HUDEP-2 (cell line): ENCODE measurements around the gene SNED1.

ENCODE experiments used
- DNase-seq, 76 experiments: peaks; one replicate each; lab custom pipeline; 2025; ENCODE audit not compliant: unreplicated experiment in 76 of 76; lab: John Stamatoyannopoulos, UW

The SNED1 gene

DNA sequence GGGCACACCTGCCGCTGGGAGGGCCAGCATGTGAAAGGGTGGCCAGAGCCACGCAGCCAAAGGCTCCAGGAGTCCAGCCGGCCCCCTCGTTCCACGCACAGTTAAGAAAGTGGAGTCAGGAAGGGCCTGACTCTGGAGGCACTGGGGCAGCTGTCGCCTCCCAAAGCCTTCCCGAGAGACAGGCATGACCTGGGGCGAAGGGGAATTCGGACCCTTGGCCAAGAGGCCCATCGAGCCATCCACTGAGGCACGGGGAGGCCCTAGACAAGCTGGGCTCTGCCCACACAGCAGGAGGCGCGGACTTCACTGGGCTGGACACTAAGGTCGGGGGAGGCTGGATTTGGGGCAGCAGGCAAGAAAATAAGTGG lies 38.5 kb upstream of the SNED1 start:
- no peak for DNase-seq

DNA sequence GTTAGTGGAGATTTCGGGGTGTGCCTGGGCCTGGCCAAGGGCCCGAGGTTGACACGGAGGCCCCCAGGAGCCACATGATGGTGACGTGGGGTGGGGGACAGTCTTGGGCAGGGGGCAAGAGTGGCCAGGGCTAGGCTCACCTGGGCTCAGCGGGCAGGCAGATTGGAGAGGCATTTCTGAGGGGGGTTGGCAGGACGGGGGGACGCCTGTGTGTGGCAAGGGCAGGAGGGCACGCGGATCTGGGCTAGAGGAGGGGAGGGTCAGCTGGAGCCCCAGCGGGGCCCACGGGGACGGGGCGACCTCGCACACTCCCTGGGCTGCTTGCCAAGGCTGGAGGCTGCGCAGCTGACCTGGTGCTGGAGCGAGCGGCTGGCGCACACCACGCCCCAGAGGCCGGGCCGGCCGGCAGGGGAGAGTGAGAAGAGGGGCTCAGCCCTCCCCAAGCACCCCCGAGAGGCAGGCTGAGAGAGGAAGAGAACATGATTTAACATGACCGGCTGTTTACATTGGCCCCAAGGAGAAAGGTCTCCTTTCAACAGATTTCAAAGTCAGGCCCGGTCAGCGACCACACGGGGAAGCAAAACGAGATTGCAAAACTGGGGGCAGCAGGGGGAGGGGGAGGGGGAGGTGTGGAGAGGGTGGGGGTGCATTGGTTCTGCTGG lies 38.0 kb upstream of the SNED1 start:
- DNase-seq = no peak

DNA sequence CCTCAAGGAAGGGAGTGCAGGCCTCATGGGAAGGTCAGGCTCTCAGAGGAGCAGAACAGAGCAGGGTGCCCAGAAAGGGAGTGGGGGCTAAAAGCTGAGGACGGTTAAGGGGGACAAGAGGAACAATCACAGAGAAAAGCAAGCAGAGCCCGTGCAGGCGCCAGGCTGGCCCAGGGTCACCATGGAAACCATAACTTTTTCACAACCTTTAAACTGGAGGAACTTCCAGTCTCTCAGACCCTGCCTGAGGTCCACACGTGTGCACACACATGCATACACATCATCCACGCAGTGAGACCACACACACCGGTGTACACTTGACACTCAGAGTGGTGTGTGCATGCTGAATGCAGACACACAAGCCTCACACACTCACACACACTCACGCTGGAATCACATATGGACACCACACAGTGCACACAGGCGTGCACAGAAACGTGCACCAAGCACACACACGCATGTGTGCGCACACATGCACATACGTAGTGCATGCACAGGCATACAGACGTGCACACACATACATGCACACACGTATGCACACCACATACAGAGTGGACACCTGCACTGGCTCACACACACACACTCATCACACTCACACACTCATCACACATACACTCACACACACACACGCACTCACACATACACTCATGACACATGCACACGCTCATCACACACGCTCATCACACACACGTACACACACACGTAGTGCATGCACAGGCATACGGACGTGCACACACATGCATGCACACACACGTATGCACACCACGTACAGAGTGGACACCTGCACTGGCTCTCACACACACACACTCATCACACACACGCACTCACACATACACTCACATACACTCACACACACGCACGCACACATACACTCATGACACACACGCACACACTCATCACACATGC lies 37.2 kb upstream of the SNED1 start:
- no peak for DNase-seq

DNA sequence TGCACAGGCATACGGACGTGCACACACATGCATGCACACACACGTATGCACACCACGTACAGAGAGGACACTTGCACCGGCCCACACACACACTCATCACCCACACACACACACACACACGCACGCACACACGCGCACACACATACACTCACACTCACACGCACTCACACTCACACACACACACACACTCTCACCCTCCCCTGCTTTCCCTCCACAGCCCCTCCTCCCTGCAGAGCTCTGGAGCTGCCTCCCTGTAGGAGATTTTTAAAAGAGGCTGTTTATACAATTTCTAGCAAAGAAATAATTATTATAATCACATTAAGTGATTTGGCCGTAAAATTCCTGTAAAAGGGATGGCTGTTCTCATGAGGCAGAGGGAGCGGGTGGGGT lies 36.5 kb upstream of the SNED1 start:
- DNase-seq = no peak

DNA sequence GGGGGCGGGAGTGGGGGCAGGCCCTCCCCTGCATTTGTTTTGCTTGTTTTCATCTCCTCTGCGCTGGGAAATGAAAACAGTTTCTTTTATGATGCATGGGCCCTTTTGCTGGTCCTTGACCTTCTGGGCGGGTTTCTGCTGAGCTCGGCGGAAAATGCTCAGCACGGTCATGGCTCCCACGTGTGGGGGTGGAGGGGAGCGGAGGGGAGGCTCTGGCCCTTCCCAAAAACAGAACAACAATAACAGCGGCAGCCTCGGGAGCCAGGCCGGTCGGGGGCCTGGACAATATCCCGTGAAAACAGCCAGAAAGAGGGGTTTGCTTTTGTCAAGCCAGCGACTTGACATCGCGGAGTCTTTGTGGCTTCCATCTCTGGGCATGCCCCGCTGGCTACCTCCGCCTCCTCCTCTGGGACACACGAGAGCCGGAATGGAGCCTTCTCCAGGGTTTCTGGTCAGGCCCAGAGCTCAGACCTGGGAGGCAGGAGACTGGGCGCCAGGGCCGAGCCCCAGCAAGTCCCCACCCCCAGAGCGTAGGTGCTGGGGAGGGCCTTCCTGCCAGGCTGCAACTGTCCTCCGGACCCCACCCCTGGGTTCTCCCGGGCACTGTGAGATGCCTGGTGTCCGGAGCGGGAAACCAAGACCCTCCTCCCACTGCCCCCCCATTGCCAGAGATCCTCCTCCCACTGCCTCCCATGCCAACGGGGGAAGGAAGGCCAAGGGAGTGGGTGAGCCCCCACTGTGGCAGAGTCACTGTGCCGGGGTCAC lies 35.9 kb upstream of the SNED1 start:
- DNase-seq = no peak

DNA sequence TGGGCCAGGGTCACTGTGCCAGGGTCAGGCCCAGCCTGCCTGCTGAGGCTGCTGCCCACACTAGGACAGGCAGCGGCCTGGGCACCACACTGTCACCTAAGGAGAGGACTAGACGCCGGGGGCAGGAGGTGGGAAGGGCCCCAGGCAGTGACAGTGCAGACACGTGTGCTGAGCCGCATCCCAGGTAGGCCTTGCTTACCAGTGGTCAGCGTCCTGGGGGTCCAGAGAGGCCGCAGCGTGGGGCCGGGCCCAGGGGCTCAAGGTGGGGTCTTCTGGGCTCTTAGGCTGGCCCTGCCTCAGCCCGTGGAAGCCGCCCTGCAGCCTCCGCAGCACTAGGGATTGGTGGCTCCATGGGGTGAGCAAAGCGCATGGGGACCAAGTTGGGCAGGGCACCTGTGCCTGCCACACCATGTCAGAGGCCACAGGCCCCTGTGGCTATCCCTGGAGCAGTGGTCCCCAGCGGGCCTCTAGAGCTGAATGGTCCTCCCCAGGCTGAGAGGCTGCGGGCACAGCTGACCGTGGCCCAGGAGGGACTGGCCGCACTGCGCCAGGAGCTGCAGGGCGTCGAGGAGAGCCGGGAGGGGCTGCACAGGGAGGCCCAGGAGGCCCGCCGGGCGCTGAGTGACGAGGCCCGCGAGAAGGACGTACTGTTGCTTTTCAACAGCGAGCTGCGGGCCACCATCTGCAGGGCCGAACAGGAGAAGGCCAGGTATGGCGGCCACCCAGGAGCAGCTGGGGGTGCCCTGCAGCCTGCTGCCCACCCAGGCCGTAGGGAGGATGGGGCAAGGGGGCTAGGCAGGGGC lies 35.2 kb upstream of the SNED1 start:
- DNase-seq = no peak

DNA sequence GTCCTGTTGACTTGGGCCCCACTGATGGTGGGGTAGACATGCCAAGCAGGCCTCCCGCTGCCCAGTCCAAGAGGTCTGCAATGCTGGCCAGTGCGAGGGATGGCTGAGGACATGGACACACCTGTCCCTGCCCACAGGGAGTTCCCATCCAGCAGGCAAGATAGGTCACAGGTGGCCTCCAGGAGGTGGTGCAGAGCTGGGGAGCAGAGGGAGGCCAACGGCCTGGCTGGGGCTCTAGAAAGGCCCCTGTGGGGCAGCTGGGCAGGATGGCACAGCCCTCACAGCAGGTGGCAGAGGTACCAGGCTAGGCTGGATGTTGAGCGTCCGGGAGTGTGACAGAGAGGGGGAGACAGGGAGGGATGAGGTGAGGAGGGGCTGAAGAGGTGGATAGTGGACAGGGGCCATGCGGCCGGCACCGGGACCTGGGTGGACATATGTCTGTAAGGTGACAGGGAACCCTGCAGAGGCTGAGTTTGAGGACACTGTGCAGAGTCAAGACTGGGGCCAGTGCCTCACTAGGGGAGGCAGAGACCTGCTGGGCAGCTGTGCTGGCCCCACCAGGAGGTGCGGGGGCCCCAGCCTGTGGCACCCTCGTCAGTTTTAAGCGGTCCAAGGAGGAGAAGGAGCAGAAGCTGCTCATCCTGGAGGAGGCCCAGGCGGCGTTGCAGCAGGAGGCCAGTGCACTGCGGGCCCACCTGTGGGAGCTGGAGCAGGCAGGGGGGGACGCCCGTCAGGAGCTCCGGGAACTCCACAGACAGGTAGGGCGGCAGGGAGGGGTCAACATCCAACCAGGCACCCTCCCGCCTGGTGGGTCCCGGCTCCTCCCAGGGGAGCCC lies 34.3 kb upstream of the SNED1 start:
- no peak for DNase-seq

DNA sequence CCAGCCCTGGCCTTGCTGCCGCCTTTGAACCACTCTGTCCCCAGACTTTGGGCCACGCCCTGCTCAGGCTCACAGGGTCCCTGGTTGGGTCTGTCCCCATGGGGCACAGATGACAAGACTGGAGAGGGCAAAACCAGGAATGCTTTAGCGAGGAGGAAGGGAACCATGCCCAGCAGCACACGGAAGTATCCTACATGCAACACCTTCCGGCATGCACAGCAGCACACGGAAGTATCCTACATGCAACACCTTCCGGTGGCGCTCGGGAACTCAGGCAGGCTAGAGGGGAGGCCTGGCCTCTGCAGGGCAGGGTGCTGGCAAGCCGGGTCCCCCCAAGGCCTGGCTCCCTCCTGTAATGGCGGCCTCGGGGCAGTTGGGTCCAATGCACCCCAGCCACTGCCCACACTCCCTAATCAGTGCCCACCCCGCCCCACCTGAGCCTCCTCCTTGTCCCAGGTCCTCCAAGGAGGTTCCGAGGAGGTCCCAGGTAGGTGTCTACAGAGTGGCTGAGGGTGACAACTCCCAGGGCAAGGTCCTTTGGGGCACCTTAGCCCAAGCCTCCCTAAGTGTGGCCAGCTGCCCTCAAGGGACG lies 33.6 kb upstream of the SNED1 start:
- DNase-seq = no peak

DNA sequence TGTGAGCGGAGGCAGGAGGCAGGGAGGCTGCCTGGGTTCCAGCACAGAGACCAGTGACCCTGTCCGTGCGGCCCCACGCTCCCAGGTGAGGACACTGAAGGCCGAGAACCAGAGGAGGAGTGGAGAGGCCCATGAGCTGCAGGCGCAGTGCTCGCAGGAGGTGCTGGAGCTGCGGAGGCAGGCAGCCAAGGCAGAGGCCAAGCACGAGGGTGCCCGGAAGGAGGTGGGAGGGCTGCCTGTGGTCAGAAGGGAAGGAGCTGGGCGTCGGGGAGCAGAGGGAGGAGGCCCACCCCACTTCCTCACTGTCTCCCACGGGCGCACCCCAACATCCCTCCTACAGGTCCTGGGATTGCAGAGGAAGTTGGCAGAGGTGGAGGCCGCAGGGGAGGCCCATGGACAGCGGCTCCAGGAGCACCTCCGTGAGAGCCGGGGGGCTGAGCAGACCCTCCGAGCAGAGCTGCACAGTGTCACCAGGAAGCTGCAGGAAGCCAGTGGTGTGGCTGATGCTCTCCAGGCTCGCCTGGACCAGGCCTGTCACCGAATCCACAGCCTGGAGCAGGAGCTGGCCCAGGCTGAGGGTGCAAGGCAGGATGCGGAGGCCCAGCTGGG lies 33.0 kb upstream of the SNED1 start:
- DNase-seq = no peak

DNA sequence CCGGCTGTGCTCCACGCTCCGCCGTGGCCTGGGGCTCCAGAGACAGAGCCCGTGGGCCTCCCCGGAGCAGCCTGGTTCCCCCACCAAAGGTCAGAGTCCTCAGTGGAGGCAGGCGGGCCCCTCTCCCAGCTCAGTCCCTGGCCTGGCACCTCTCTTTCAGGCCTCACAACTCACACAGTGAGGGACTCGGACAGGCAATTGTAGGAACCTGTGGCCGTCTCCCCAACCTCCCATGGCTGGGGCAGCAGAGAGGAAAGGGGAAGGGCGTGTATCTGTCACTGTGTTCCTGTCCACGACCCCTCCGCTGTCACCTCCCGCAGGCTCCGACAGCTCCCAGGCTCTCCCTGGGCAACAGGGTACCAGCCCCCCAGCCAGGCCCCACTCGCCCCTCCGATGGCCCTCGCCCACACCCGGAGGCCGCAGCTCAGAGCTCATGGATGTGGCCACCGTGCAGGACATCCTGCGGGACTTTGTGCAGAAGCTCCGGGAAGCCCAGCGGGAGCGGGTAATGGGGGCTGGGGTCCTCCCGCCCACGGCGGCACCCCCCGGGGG lies 32.4 kb upstream of the SNED1 start:
- no peak for DNase-seq

DNA sequence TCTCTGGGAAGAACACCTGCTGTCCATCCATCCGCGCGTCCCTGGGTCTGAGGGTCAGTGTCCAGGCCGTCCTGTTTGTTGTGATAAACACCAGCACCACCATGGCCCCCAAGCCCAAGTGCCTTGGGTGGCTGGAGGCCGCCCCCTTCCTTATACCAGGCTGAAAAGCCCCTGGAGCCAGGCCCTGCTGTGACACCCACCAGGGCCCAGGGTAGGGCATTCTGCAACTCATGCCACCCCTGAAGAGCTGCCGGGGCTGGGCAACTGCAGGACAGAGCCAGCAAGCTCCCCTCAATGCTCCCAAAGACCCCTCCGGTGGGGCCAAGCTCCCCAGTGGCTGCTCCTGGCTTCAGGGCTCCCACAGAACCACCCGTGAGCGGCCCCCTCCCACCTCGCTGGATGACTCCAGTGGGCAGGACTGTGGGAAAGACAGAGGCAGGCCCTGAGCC lies 31.9 kb upstream of the SNED1 start:
- DNase-seq = no peak

DNA sequence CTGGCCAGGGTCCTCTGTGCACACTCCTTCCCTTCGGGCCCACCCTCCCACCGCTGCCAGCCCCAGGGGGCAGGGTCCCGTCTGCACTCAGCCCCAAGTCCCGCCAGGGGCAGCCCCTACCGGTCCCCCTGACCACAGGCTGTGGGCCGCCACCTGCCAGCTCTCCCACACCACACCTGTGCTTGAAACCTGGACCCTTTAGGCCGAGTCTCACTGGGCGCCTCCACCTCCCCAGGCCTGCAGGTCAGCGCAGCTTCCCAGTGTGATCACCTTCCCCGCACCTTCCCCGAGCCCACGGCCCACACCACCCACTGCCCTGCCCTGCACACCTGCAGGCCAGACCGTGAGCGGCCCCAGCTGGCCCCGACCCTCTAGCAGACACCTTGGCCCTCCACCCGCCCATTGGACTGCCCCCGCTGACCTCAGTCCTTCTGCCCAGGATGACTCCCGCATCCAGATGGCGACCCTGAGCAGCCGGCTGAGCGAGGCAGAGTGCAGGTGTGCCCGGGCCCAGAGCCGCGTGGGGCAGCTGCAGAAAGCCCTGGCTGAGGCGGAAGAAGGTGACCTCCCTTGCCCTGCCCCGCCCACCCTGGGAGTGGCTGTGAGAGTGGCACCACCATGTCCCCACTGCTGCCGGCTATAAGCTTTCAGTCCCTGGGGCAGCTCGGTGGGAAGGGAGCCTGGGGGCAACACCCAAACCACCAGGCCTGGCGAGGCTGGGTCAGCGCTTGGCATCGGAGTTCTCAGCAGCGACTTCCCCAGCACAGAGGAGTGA lies 31.3 kb upstream of the SNED1 start:
- no peak for DNase-seq

DNA sequence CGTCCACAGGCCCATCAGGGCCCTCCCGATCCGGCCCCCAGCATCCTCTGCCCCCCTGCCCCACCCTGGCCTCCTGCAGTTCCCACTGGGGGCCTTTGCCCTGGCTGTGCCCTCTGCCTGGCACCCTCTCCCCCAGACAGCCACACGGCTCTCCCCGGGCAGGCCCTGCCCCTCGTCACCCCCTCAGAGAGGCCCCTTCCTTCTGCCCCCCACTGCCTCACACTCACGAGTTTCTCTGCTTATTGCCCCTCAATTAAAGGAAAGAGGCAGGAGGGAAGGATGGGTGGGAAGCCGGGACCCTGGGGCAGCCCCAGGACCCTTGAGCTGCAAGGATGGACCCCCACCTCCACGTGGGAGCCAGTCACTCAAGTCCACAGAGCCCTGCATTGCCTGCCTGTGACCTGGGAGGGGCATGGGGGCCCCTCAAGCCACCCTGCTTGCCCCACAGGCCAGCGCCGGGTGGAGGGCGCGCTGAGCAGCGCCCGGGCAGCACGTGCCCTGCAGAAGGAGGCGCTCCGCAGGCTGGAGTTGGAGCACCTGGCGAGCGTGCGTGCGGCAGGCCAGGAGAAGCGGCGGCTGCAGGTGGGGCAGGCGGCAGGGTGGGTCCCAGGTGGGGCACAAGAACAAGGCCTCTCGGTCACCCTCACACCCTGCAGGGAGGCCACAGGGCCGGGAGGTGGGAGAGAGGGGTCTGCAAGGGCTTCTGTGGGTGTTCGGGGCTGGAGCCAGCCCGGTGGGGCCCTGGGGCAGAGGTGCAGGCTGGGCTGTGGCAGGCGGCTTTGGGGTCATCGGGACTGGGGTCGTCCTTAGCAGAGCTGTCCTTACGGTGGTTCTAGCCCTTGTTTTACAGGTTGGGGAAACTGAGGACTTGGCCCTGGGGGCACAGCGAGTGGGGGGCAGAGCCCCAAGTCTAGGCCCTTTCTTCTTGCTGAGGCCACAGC lies 30.5 kb upstream of the SNED1 start:
- DNase-seq = no peak

DNA sequence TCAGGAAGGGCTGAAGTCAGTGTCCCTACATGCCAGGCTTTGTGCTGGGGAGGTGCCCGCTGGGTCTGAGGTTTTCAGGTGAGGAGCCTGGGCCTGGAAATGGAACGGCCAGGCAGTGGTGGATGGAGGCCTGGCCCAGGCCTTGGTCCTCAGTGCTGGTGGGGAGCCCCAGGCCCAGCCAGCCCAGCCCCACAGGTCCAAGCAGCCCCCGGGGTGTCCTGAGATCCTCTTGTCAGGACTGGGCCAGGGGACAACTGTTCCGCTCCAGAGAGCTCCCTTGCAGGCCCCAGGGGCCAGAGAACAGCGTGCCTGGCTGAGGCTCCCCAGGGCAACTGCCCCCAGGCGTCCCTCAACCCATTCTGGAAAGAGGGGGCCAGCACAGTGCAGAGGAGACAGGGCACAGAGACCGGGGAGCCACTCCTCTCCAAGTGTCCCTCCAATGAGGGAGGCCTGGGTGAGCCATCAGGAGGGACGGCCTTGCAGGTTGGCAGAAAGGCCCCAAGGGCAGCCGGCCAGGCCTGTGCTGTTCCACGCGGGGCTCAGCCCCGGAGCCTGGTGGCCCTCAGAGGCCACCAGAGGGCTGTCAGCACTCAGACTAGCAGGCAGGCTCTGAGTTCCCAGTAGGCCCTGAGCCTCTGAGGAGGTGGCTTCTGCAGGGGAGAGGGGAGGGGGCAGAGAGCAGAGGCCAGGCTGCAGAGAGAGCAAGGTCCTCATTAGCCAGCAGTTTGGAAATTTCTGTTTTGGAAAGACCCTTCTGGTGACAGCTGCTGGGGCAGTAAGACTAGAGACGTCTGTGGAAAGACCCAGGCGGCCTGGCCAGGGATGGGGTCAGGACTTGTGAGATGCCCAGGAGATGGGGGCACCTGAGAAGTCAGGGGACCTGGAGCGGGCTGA lies 29.4 kb upstream of the SNED1 start:
- DNase-seq = no peak

DNA sequence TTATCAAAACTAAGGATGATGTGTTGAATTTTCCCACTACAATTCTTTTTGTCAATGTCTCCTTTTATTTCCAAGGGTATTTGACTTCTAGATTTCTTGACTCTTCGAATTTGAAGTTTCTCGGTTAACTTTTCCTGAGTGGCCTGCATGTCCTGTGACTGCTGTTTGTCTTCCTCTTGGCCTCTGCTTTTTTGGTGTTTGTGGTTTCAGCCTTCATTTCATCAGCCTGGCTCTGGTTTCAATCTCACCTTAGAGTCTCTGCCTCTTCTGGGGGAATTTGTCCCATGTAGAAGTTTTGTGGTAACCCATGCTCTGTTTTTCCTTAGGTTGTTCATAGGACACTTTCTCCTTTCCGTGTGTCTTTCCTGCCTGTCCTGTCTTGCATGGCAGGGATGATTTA lies 28.3 kb upstream of the SNED1 start:
- no peak for DNase-seq

DNA sequence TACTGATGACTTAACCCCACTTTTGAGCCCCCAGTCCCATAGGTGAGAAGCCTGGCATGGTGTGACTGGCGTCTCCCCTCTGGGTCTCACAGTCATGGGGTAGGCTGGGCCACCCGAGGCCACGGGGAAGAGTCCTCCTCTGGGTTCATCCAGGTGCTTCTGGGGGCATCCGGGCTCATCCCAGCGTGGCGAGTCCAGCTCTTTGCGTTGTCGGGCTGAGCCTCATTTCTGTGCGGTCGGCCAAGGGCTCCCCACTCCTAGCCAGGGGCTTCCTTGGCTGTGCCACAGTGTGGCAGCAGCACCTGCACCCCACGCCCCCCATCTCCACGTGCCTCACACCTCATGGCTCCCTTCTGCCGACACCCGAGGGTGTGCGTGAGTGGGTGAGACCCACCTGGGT lies 27.6 kb upstream of the SNED1 start:
- no peak for DNase-seq
